Panc1 (cell line): ENCODE data around the gene BFSP1. TPM values are rescaled to one million over a fixed set of nuclear protein-coding genes. Genes with fewer than 3 reads are reported as not detected.

Experiments
- ATAC-seq: fragments of 200-7000 bp; cut with Tn5 transposase; 2 replicates; pipeline ENCODE4 v1.9.1; 2020; ENCODE audit warnings: mild to moderate bottlenecking, moderate library complexity
- BruUV-seq: library from RNA; stranded (reverse); fragments of 400-500 nt; replicated peaks from 2 replicates; lab custom pipeline; 2021; lab: Mats Ljungman, UMichigan
- CTCF ChIA-PET: fragments of 300-600 bp; sonication (Branson Sonifier 250); formaldehyde crosslinking; loops from one replicate; lab custom pipeline; 2022; ENCODE audit warnings: antibody characterized with exemption; lab: Charles Lee
- POLR2A ChIA-PET: fragments of 300-600 bp; sonication (Branson Sonifier 250); formaldehyde crosslinking; loops from one replicate; lab custom pipeline; 2022; ENCODE audit warnings: antibody characterized with exemption; lab: Charles Lee
- DNase-seq: peaks from one replicate; pipeline ENCODE4 v3.0.0-alpha.2; 2010; ENCODE audit warnings: low read depth, low spot score
- H3K27ac ChIP-seq: 2 replicates; pipeline ENCODE4 v1.5.1; 2011; ENCODE audit warnings: mild to moderate bottlenecking, low read length, inconsistent platforms
- H3K27me3 ChIP-seq: fragments of 200-500 bp; sonication (Bioruptor generic); 2 replicates; pipeline ENCODE4 v1.6.0; 2014; ENCODE audit warnings: low read length, inconsistent platforms; ENCODE audit not compliant: control insufficient read depth, insufficient read depth
- H3K36me3 ChIP-seq: fragments of 200-500 bp; sonication (Bioruptor generic); 2 replicates; pipeline ENCODE4 v1.5.1; 2014; ENCODE audit warnings: inconsistent platforms, mild to moderate bottlenecking, low read length, moderate library complexity; ENCODE audit not compliant: control insufficient read depth, insufficient read depth
- H3K4me1 ChIP-seq: 2 replicates; pipeline ENCODE4 v1.5.1; 2011; ENCODE audit warnings: inconsistent platforms, mild to moderate bottlenecking, low read length, moderate library complexity; ENCODE audit not compliant: control insufficient read depth, insufficient read depth
- H3K4me3 ChIP-seq, 2 experiments: 2 replicates each; pipeline ENCODE4 v1.5.1; 2011 to 2012; ENCODE audit warnings: low read depth in 2 of 2, low read length in 2 of 2, mild to moderate bottlenecking in 2 of 2, inconsistent platforms in 1 of 2, moderate library complexity in 1 of 2
- H3K9me3 ChIP-seq: fragments of 200-500 bp; sonication (Bioruptor generic); 2 replicates; pipeline ENCODE4 v1.5.1; 2014; ENCODE audit warnings: low read depth, mild to moderate bottlenecking, inconsistent platforms, low read length, moderate library complexity; ENCODE audit not compliant: control insufficient read depth, insufficient read depth
- CTCF ChIP-seq: fragments of 450-650 bp; IDR thresholded peaks from 2 replicates; pipeline ENCODE4 v1.5.1; 2017; ENCODE audit warnings: mild to moderate bottlenecking
- POLR2AphosphoS5 ChIP-seq: IDR thresholded peaks from 2 replicates; pipeline ENCODE4 v1.6.1; 2012; ENCODE audit warnings: mild to moderate bottlenecking, low read depth, low read length, moderate library complexity
- REST ChIP-seq, 2 experiments: IDR thresholded peaks; 2 replicates each; pipeline ENCODE4 v1.6.1; 2011 to 2012; ENCODE audit warnings: low read depth in 2 of 2, control low read depth in 1 of 2, low read length in 1 of 2, mild to moderate bottlenecking in 1 of 2, moderate library complexity in 1 of 2; ENCODE audit not compliant: insufficient read depth in 1 of 2
- SIN3A ChIP-seq: IDR thresholded peaks from 2 replicates; pipeline ENCODE4 v1.6.1; 2012; ENCODE audit warnings: low read depth, mild to moderate bottlenecking, low read length, moderate library complexity, borderline replicate concordance; ENCODE audit not compliant: insufficient read depth
- TCF7L2 ChIP-seq: IDR thresholded peaks from 2 replicates; pipeline ENCODE4 v1.6.1; 2011; ENCODE audit warnings: mild to moderate bottlenecking, low read depth, low read length, inconsistent platforms
- in situ Hi-C: cut with HindIII; loops from 2 replicates; pipeline ENCODE4 v1.10.0; 2016; ENCODE audit warnings: low sequenced_read_pairs, low pct_unique_long_range_greater_than_20kb
- intact Hi-C: fragments of 100-400 bp; cut with micrococcal nuclease; formaldehyde crosslinking; loops from one replicate; pipeline ENCODE4 v1.10.0; 2022; ENCODE audit not compliant: unreplicated experiment
- total RNA-seq: library from RNA; stranded (reverse); gene quantifications from one replicate; pipeline ENCODE4 v1.2.1, GENCODE V29; 2021; ENCODE audit not compliant: unreplicated experiment

BFSP1 gene
- total RNA-seq, 1 experiment from 2014 or later, result 6.9 TPM

GRCh38 chr20:17569616-17570346 is 38.6 kb upstream of the BFSP1 start, which contains the start of gene DSTN:
DSTN (plus strand) TSS chr20:17570075; CDS start chr20:17570209, 134 bp downstream.
- TF ChIP-seq TCF7L2, result no peak
- no peak for TF ChIP-seq REST (IDR thresholded peaks at IDR 0.05; ENCODE audit: insufficient read depth in 1 of 2, low read depth in 2 of 2, low read length in 1 of 2)
- TF ChIP-seq POLR2AphosphoS5, result peak; percentile 41; the same call in 1 of the 2 replicates
- no peak for TF ChIP-seq CTCF
- TF ChIP-seq SIN3A, result peak; percentile 78; the same call in 1 of the 2 replicates
- ChIA-PET CTCF (interaction anchor here (1.6 kb wide), 1 partner anchor 33 kb away, joined by 8 read pairs; no protein-coding TSS in a partner anchor), POLR2A (interaction anchor here (0.6 to 3.5 kb wide), 11 partner anchors 10 to 360 kb away, joined by 3 to 36 read pairs (median 7); no protein-coding TSS in a partner anchor)
- in situ Hi-C loops, result no loop called here
- Histone ChIP-seq H3K36me3 (peaks cover 2% of the 10 kb centered on the region), H3K27me3 (no peaks in the 10 kb centered on the region), H3K27ac (peak within 1 kb of the TSS; percentile 99), H3K4me3 (peak within 1 kb of the TSS; percentile 88 to 95), H3K4me1 (peaks cover 57% of the 10 kb centered on the region), H3K9me3 (no peaks in the 10 kb centered on the region)
- BruUV-seq, result no TSS peak
- intact Hi-C loops, result loop anchor here (2.0 kb wide), 1 partner anchor 33 kb away; no protein-coding TSS in a partner anchor
- peak; percentile 84 for ATAC-seq
- DNase-seq, result peak; percentile 78

GRCh38 chr20:17568972-17569521 is 37.9 kb upstream of the BFSP1 start:
- in situ Hi-C loops (no loop called here), intact Hi-C loops (loop anchor here (2.0 kb wide), 1 partner anchor 32 kb away; no protein-coding TSS in a partner anchor)
- Histone ChIP-seq H3K9me3 (no peaks in the 10 kb centered on the region), H3K27me3 (no peaks in the 10 kb centered on the region), H3K36me3 (peaks cover 2% of the 10 kb centered on the region), H3K4me3 (peak overlapping the region; percentile 88 to 95), H3K27ac (peak overlapping the region; percentile 99), H3K4me1 (peaks cover 50% of the 10 kb centered on the region)
- no TSS peak for BruUV-seq
- CTCF ChIA-PET, result no interaction called here
- POLR2A ChIA-PET, result interaction anchor here (3.5 kb wide), 1 partner anchor 11 kb away, joined by 36 read pairs; no protein-coding TSS in a partner anchor
- ATAC-seq (peak; percentile 80), DNase-seq (peak; percentile 90)
- no peak for TF ChIP-seq CTCF
- TF ChIP-seq SIN3A, result peak; percentile 82; the same call in 1 of the 2 replicates
- TF ChIP-seq TCF7L2, result 0 out of 2 replicates have a peak, but pooled peaks have one; percentile 17
- TF ChIP-seq REST (IDR thresholded peaks at IDR 0.05; ENCODE audit: insufficient read depth in 1 of 2, low read depth in 2 of 2, low read length in 1 of 2), result no peak
- peak; percentile 90 for TF ChIP-seq POLR2AphosphoS5
